HG03196 (cell line): Measurements from ENCODE around the gene BCLAF3.

Experiments used
- ATAC-seq: cut with Tn5 transposase; IDR thresholded peaks from one replicate; pipeline ENCODE4 v1.9.1; 2021; ENCODE audit not compliant: unreplicated experiment

BCLAF3 gene

DNA sequence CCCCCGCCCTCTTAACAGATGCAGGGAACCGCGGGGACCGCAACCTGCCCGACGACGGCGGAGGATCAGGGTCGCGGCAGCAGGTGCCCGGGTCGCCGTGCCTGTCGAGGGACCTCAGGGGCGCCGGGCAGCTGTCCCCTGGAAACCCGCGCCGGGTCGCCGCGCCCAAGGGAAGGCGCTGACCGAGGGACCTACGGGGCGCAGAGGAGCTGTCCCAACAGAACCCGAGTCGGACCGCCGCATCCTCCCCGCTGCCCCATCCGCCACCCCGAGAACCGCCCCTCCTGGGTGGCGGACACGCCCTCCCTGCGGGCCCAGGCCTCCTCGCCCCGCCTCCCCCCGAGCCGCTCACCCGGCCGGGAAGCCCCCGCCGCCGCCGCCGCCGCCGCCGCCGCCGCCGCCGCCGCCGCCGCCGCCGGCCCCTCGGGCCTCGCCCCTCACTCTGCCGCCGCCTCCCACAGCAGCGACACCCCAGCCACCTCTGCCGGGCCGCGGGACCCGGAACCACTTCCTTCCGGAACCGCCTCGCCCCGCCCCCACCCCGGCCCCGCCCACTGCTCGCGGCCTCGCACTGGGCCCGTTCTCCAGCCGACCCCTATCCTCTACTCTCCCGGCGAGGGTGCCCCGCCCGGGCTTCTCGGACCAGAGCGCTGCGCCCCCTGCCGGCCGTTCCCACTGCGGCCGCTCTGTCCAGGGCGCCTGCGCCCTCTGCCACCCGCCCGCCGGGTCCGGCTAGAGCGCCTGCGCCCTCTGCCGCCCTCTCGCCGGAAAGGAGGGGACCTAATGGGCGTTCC, at the start of gene BCLAF3:
TSS of gene BCLAF3 (minus strand) at position 506 of the 794 bp plus-strand sequence. CDS start 20,797 bp downstream, outside the sequence.
- ATAC-seq: peak; percentile 96

DNA sequence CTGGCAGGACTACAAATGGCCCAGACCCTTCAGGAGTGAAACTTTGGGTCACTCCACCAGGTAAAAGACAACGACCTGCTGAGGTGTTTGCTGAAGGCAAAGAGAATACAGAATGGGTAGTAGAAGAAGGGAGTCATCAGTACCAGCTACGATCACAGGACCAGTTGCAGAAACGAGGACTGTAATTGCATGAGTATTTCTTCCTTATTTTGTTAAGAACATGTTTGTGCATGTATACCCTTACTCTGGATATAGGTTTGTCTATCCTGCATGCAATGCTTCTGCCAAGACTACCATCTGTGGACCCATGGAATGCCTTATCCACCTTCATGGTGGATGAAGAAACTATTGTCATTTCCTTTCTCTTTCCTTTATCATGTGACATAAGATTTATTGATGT, 48.1 kb upstream of the BCLAF3 start:
- no peak for ATAC-seq

DNA sequence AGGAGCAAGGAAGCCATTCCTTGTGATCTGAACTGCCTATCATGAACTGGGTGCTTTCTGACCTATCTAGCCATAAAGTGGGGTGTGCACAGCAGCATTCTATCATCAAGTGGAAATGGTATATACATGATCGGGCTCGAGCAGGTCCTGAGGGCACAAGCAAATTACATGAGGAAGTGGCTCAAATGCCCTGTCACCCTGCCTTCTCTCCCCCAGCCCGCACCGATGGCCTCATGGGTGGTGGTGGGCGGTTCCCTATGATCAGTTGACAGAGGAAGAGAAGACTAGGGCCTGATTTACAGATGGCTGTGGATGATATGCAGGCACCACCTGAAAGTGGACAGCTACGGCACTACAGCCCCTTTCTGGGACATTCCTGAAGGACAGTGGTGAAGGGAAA, 46.3 kb upstream of the BCLAF3 start:
- no peak for ATAC-seq

DNA sequence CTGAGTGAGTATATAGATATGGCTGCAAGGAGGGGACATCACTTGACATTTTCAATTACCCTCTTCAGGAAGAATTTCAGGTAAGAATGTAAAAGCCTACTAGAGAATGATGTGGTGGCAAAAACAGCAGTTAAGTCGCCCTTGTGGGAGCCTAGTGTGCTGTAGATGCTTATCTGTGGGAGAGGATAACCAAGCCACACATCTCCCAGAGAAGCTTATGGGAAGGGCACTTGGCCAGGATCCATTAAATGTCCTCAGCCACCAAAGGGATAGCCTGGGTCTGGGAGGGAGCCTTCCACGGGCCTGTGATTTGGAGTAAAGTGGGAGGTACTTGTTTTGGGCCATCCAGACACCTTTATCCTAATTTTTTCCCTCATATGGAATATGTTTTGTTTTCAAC, 41.3 kb upstream of the BCLAF3 start:
- ATAC-seq: no peak

DNA sequence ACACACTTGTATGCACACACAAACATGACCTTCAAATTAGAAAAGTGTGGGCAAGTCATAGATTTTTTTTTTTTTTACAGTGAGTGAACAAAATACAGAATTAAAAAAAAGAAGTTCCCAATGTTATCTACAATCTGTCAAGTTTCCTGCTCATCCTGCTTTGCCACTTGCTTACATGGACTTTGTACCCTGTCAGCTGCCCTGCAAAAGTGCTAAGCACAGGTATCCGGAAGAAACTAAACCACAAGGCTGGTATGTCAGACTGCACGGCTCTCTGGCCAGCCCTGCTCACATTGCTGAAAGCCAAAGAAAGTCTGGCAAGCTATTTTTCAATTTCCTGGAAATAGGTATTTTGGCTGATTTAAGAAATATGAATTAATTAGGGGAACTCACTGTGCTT, 38.9 kb upstream of the BCLAF3 start:
- peak; percentile 78 for ATAC-seq

DNA sequence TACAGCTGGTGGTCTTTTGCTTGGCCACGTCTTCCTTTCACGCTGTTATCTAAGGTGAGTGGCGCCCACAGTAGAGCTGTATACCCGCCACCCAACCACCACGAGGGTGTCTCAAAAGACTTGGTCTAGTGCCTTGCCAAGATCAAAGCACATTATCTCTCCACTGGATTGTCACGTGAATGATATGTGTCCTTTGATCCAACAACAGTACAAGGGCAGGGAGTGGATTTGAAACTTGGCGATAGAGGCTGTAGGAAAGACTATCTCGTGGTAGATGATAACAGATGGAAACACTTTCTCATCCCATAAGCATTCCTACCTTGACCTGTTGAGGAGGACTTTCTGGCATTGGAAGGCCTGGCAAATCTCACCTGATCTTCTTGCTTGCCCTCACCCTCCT, 37.7 kb upstream of the BCLAF3 start:
- no peak for ATAC-seq

DNA sequence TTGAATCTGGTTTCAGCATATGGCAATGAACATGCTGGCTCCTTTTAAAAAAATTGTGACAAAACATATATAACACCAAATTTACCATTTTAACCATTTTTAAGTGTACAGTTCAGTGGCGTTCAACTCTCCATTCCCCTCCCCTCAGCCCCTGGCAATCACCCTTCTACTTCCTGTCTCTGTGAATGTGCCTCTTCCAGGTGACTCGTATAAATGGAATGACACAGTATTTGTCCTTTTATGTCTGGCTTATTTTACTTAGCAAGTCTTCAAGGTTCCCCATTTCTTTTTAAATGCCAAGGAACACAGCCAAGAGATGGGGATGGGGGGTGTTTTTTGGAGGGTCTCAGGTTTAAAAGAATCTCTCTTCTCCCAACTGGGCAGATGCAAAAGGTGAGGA, 35.4 kb upstream of the BCLAF3 start:
- no peak for ATAC-seq

DNA sequence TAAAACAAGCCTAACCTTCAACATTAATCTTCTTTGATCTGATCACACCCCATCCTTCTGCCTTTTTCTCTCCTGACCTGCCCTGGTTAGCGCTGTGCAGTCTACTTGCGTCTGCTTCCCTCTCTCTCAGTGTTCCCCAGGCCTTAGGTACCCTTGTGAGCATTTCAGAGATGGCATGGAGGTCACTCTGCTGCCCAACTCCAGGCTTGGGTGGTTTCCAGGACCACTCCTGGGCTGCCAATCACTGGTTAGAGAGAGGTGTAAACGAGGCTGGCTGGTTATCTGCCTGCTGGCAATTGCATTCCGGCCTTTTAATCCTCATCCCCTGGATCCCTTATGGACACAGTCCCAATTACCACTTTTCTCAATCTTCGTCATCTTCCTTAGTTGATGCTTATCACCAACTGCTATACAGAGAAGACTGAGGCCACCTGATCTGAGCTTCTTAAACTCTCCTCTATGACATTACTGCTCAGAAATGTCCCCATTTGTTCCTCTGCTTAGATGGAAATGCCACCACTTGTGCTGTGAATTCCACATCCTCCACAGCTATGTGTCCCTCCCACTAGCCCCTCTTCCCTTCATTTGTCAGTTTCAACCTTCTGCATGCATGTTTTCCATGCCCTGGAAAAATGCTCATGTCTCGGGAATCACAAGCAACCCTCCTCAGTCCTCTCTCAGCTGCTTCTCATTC, 29.0 kb upstream of the BCLAF3 start:
- ATAC-seq: no peak

DNA sequence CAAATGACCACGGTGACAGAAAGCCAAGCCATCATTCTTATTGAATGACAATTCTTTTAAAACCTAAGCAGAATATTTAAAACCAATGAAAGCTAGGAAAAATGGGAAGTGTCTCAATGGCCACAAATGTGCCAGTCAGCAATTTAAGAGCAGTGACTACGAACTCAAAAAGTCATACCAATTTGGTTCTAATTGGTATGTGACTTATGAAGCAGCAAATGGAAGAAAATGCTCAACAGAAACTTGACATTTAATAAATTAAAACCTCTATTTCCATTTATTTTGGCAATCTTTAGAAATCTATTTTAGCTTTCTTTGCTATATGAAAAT, 25.7 kb upstream of the BCLAF3 start:
- no peak for ATAC-seq

DNA sequence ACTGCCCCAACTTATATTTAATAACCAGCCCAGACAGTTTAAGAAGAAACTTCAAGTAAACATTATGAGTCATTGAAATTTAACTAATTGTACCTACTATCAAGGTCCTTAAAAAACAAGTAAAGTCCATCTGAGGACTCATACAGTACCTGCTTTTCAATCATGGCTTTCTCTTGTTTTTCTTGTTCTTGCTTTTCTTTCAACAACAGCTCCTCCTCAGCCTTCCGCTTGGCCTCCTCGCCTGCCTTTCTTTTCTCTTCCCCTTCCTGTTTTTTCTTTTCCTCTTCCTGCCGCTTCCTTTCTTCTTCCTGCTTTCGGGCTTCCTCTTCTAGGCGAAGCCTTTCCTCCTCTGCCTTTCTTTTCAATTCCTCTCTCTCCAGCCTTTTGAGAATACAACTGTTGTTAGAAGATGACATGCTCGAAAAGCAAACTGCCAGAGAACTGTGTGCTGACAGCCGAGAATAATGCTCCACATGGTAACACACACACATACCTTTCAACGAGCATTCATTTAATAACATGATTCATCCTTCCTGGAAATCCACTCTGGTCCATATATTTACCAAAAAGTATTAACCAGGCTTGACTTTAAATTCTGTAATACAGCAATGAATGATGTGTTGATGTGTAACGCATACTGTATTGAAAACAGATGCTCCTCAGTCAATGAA, 25.2 kb upstream of the BCLAF3 start:
- ATAC-seq: no peak

DNA sequence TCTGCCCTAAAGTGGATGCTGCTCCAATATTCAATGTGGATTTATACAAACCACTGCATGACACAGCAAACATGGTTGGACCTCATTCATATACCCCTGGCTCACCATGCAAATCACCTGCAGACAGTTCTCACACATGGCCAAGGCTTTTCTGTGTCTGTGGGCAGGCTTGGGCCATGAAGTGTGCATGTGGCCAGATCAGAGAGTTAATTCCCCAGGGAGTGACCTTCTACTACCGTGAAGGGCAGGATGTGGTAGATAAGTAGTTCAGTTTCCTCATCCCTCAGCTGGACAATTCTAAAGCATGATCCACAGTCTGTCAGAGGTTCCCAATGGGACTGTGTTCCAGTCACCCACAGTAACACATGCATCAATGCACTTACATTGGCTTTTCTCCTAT, 24.6 kb upstream of the BCLAF3 start:
- no peak for ATAC-seq

DNA sequence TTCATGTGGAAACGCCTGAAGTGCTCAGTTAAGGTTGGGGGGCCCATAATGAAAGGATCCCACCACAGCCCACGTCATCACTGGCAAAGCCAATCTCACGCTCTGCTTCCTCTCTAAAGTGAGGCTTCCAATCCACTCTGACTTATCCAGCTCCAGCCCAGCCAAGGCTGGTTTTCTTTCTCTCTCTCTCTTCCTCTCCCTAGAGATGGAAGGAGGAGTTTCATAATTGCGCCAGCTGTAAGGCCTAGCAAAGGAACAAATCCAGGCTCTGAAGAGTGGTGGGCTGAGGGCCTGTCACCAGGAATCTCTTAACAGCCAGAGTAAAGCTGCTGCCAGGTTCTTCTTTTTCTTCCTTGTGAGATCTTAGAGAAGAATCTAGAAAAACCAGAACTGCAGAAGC, 20.7 kb upstream of the BCLAF3 start:
- no peak for ATAC-seq

DNA sequence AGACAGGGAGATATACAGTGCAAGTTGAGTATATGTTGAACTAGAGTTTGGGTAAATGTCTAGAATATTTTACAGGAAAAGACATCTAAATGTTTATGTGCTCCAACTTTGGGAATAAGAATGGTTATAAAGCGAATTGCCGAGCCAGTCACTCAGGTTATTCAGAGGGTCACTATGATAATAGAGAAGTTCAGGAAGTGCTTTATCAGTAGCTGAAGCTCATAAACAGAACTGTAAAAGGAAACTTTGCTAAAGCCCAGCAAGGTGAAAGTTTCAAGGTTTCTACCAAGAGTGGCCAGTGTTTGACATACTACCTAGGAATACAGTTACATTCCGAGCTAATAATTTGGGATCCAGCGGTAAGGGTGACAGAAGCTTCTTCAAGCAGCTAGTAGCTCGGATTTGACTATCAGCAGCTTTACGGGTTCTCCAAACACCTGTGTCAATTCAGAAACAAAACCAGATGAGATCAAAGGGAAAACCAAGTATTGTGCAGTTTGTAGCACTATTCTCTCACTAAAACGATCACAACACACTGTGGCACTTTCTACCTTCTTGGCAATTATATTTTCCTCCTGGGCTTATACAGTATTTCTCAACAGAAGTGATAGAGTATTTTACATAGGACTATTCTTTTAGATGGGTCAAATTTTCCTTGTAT, 17.2 kb upstream of the BCLAF3 start:
- ATAC-seq: no peak

DNA sequence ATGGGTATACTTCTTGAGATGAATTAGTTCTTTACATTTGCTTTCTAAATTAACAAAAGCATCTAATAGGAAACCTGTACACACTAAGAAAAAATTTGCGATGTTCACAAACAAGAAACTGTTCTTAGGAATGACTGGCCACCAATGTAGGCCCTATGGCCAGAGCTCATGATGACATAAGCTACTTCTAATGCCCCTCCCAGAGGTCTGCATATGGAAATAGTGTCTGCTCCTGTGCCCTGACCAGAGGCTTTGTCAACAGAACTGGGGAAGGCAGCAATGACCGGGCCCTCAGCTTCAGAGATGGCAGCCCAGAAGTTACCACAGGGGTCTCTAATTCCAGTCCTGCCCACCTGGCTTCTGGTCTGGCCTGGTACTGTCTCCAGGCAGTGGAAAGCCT, 15.0 kb upstream of the BCLAF3 start:
- no peak for ATAC-seq

DNA sequence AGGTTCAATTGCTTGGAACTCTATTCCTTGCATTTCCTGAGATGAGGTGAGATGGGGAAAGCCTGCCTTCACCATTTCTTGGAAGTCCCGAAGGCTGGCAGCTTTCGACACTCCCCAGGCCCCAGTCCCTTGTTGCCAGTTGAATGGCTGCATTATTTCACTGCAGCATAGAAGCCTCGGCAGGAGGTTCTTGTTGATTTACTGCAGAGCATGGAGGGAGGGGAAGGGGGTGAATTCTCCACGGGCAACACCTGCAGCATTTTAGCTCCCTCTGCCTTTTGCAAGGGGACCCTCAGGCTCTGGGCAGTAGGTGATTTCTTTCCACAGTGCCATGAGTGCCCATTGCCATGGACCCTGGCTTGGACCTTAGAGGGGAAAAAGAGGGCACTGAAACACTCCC, 10.7 kb upstream of the BCLAF3 start:
- no peak for ATAC-seq

DNA sequence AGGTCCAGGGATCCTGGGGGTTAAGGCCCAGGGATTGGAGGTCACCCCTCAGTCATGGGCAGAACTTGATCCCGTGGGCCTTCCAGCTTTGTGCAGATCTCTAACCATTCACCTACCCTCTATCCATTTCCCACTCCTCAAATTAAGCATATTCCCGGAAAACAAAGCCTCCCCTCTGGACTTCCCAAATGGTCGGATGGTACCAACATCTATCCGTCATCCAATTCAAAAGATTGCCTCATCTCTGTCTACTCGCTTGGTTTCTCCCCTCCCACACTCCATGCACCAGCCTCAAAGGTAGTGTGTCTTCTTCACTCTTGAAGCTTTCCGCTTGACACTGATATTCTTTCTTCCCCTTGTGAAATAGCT, 473 bp upstream of the BCLAF3 start:
- no peak for ATAC-seq

DNA sequence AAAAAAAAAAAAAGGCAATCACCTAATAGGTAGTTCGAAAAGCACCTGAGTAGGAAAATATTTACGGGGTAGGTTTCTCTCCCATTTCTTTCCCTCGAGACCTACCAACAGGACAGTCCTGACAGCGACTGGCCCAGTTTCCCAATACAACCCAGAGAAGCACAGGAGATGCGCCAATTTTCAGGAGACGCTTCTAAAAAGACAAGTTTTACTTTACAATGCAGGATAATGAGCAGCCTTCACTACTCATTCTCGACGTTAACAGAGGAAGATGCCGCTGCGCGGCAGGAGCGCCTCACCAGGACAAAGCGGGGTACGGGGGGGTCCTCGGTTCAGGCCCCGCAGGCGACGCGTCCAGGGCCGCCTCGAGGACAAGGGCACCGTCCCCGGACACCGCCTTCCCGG, 708 bp downstream of the BCLAF3 start:
- ATAC-seq: peak; percentile 31

DNA sequence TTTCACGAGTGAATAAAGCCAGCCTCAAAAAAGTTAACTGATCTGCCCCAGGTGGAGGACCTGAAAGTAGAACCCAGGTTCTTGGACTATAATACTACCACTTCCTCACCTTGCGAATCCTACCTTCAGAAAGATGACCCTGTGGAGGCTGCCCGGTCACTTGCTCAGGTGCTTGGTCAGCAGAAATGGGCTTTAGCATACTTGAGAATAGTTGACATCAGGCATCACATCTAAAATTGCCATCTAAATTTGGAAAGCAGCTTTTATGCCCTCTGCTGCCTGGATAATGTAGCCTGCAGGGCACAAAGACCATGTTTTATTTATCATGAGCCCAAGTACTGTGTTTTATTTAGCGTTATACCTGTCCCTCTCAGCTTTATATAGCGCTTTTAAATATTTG, 3.0 kb downstream of the BCLAF3 start:
- ATAC-seq: no peak

DNA sequence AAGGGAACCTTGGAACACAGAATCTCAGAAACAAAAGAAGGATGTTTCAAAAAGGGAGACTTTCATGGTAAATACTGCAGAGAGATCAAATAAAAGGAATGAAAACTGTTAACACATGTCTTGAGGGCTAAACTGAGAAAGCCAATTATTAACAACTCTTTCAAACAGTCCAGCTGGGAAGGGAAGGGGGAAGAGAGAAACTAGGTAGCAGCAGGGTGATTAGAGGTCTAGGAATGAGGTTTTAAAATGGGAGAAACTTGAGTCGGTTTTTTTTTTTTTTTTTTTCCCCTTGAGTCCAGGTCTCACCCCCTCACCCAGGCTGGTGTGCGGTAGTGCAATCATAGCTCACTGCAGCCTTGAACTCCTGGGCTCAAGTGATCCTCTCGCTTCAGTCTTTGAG, 4.3 kb downstream of the BCLAF3 start:
- ATAC-seq: no peak

DNA sequence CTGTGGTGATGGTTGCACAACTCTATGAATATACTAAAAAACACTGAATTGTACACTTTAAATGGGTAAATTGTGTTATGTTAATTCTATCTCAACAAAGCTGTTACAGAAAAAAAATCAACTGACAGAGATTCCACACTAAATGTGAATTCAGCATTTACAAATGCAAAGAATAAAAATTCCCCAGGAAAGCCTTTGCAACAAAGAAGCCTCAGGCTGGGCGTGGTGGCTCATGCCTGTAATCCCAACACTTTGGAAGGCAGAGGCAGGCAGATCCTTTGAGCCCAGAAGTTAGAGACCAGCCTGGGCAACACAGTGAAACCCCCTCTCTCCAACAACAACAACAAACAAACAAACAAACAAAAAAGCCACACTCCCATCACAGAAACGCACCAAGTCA, 8.9 kb downstream of the BCLAF3 start:
- no peak for ATAC-seq

DNA sequence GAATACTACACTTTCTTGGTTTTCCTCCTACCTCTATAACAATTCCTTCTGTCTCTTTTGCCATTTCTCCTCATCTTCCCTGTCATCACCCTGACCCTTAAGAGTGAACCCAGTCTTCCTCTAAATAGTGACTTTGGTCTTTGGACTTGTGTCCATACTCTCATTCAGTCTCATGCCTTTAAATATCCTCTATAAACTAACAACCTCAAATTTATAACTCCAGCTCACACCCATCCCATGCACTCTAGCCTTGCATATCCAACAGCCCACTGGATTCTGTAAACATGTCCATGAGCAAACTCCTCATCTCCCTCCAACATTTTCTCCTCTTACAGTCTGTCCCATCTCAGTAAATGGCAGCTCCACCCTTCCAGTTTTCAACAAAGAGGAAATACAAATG, 15.0 kb downstream of the BCLAF3 start:
- no peak for ATAC-seq

DNA sequence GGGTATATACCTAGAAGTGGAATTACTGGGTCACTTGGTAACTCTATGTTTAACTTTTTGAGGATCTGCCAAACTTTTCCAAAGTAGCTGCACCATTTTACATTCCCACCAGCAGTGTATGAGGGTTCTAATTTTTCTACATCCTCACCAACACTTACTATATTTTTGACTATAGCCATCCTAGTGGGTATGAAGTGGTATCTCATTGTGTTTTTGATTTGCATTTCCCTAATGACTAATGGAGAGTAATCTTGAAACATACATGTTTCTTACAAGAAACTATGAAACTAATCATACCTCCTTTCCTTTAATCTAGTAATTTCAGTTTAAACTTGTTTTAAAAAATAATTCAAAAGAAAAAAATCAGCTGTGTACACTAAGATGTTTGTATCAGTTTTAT, 17.9 kb downstream of the BCLAF3 start:
- ATAC-seq: no peak
